Ishikawa (cell line): Measurements from ENCODE around the gene PYGO2.

Experiments used
- CEBPB ChIP-seq: IDR thresholded peaks from 2 replicates; pipeline ENCODE4 v1.6.1; 2012
- CREB1 ChIP-seq: IDR thresholded peaks from 2 replicates; pipeline ENCODE4 v1.6.1; 2012; ENCODE audit warnings: low read depth
- EGR1 ChIP-seq: IDR thresholded peaks from 2 replicates; pipeline ENCODE4 v1.6.1; 2012
- EP300 ChIP-seq: IDR thresholded peaks from 2 replicates; pipeline ENCODE4 v1.6.1; 2012; ENCODE audit warnings: borderline replicate concordance
- FOXM1 ChIP-seq: IDR thresholded peaks from 2 replicates; pipeline ENCODE4 v1.6.1; 2012; ENCODE audit warnings: low read depth, borderline replicate concordance
- MAX ChIP-seq: IDR thresholded peaks from 2 replicates; pipeline ENCODE4 v1.6.1; 2012
- NFIC ChIP-seq: IDR thresholded peaks from 2 replicates; pipeline ENCODE4 v1.6.1; 2012
- RAD21 ChIP-seq: IDR thresholded peaks from 2 replicates; pipeline ENCODE4 v1.6.1; 2012; ENCODE audit warnings: low read depth
- TAF1 ChIP-seq: IDR thresholded peaks from 2 replicates; pipeline ENCODE4 v1.6.1; 2012; ENCODE audit warnings: low read depth, mild to moderate bottlenecking
- TCF12 ChIP-seq: IDR thresholded peaks from 2 replicates; pipeline ENCODE4 v1.6.1; 2012; ENCODE audit warnings: low read depth
- TEAD4 ChIP-seq: IDR thresholded peaks from 2 replicates; pipeline ENCODE4 v1.6.1; 2012
- USF1 ChIP-seq: IDR thresholded peaks from 2 replicates; pipeline ENCODE4 v1.6.1; 2012
- YY1 ChIP-seq: IDR thresholded peaks from 2 replicates; pipeline ENCODE4 v1.6.1; 2012; ENCODE audit warnings: low read depth
- ZBTB7A ChIP-seq: IDR thresholded peaks from 2 replicates; pipeline ENCODE4 v1.6.1; 2012; ENCODE audit warnings: low read depth
- TF ChIP-seq, protein P1 (sequence below): IDR thresholded peaks from 2 replicates; pipeline ENCODE4 v1.6.1; 2012; ENCODE audit warnings: low read depth, mild to moderate bottlenecking

PYGO2 gene

GRCh38 chr1:154967331-154967950 is 5.9 kb upstream of the PYGO2 start:
- no peak for TF ChIP-seq USF1
- TF ChIP-seq TCF12, result no peak
- no peak for TF ChIP-seq TEAD4
- TF ChIP-seq CREB1, result no peak
- TF ChIP-seq, protein P1, sequence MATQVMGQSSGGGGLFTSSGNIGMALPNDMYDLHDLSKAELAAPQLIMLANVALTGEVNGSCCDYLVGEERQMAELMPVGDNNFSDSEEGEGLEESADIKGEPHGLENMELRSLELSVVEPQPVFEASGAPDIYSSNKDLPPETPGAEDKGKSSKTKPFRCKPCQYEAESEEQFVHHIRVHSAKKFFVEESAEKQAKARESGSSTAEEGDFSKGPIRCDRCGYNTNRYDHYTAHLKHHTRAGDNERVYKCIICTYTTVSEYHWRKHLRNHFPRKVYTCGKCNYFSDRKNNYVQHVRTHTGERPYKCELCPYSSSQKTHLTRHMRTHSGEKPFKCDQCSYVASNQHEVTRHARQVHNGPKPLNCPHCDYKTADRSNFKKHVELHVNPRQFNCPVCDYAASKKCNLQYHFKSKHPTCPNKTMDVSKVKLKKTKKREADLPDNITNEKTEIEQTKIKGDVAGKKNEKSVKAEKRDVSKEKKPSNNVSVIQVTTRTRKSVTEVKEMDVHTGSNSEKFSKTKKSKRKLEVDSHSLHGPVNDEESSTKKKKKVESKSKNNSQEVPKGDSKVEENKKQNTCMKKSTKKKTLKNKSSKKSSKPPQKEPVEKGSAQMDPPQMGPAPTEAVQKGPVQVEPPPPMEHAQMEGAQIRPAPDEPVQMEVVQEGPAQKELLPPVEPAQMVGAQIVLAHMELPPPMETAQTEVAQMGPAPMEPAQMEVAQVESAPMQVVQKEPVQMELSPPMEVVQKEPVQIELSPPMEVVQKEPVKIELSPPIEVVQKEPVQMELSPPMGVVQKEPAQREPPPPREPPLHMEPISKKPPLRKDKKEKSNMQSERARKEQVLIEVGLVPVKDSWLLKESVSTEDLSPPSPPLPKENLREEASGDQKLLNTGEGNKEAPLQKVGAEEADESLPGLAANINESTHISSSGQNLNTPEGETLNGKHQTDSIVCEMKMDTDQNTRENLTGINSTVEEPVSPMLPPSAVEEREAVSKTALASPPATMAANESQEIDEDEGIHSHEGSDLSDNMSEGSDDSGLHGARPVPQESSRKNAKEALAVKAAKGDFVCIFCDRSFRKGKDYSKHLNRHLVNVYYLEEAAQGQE, result no peak
- TF ChIP-seq RAD21, result no peak
- TF ChIP-seq NFIC, result no peak
- no peak for TF ChIP-seq EP300
- TF ChIP-seq MAX, result no peak
- TF ChIP-seq ZBTB7A, result no peak
- no peak for TF ChIP-seq FOXM1
- TF ChIP-seq CEBPB, result no peak
- no peak for TF ChIP-seq TAF1
- no peak for TF ChIP-seq EGR1

DNA sequence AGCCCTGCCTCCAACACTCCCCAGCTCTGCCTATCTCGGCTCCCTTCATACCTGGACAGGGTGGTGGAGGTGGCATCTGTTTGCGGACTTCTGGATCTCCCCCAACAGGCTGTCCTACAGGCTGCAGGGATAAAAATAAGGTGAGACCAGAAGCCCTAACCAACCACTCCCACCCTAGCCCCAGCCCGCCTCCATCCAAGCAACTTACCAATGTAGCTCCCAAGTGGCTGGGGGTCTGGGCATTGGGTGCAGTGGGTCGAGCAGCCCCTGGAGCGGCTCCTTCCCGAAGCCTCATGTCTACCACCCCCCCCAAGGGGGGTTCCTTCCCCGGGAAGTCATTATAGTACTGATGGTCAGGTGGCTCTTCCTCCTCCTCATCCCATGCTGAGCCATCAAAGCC is 4.5 kb upstream of the PYGO2 start:
- TF ChIP-seq CEBPB (no peak), MAX (no peak), TEAD4 (no peak), EGR1 (no peak), CREB1 (no peak), TAF1 (no peak), USF1 (no peak), NFIC (no peak), RAD21 (no peak), YY1 (no peak), ZBTB7A (no peak), TCF12 (no peak), EP300 (no peak), FOXM1 (no peak)

DNA sequence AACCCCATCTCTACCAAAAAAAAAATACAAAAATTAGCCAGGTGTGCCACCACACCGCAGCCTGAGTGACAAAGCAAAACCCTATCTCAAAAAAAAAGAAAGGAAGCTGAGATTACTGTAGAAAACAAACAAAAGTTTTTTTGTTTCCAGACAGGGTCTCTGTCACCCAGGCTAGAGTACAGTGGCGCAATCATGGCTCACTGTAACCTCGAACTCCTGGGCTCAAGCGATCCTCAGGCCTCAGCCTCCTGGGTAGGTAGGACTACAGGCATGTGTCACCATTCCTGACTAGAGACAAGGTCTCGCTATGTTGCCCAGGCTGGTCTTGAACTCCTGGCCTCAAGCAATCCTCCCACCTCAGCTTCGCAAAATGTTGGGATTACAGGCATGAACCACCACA is 2.8 kb upstream of the PYGO2 start:
- TF ChIP-seq TEAD4, result no peak
- TF ChIP-seq NFIC, result no peak
- TF ChIP-seq YY1, result no peak
- no peak for TF ChIP-seq TAF1
- no peak for TF ChIP-seq FOXM1
- TF ChIP-seq EGR1, result no peak
- no peak for TF ChIP-seq EP300
- no peak for TF ChIP-seq USF1
- no peak for TF ChIP-seq CREB1
- TF ChIP-seq ZBTB7A, result no peak
- no peak for TF ChIP-seq TCF12
- TF ChIP-seq, protein P1, result no peak
- TF ChIP-seq CEBPB, result no peak

GRCh38 chr1:154963643-154964042 is 2.1 kb upstream of the PYGO2 start:
- TF ChIP-seq EP300, result no peak
- no peak for TF ChIP-seq YY1
- TF ChIP-seq CEBPB, result no peak
- TF ChIP-seq EGR1, result no peak
- no peak for TF ChIP-seq FOXM1
- no peak for TF ChIP-seq ZBTB7A

DNA sequence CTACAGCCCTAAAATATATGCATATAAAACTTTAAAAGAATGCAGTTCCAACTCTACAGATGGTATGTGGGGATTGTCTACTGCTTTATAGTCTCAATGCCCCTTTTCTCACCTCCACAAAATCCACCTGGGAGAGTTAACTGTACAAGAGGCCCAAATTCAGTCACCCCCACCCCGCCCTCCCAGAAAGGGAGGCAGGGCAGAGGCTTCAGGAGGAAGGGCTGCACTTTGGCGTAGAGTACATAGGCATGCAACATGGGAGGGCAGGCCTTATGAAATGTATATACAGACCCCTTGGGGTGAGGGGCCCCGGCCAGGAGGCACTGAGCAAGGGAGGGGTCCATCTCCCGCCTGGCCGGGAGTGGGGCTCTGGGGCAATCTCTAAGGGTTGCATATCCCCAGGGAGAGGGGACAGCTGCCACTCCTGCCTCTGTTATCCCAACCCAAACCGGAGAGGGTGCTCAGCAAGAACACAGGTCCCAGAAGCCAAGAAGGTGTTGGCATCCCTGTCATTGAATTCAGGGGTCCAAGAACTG is 1.3 kb upstream of the PYGO2 start:
- TF ChIP-seq NFIC (no peak), FOXM1 (no peak), CREB1 (no peak), TCF12 (no peak), RAD21 (no peak), TEAD4 (no peak), YY1 (no peak), CEBPB (no peak), USF1 (no peak), TAF1 (no peak), ZBTB7A (no peak), MAX (no peak), EP300 (no peak), EGR1 (no peak)
- TF ChIP-seq, protein P1, result no peak
